HG03159 (cell line): ENCODE data around the gene ARAP1.
"Not testable (repeated sequence)": the region's sequence is repeated elsewhere in the genome, so short reads cannot be mapped to it uniquely, and the experiment has no call there.

Experiments
- ATAC-seq: cut with Tn5 transposase; IDR thresholded peaks from one replicate; pipeline ENCODE4 v1.9.1; 2021; ENCODE audit warnings: mild to moderate bottlenecking, moderate library complexity; ENCODE audit not compliant: unreplicated experiment

ARAP1 gene

GRCh38 chr11:72752088-72752914 is at the start of gene ARAP1:
TSS of gene ARAP1 (minus strand) at chr11:72752408. CDS start at chr11:72727128, 25,280 bp downstream.
- ATAC-seq = peak; percentile 60

DNA sequence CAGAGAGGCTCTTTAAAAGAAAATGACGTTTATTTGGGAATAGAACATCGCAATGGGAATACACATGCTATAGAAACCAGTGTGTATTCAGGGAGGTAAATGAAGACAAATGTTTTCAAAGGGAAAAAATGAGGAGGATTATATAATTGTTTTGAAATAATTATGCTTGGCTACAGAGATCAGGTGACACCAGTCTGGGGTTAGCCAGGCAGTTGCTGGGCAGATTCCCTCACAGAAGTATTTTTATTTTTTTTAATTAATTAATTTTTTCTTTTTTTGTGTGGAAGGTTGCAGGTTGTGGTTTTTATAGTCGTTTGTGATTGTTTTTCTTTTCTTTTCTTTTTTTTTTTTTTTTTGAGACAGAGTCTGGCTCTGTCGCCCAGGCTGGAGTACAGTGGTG is 47.2 kb upstream of the ARAP1 start:
- no peak for ATAC-seq

GRCh38 chr11:72798361-72798760 is 46.2 kb upstream of the ARAP1 start:
- ATAC-seq = no peak

- peak; percentile 86 for ATAC-seq
Measured at GRCh38 chr11:72793425-72794367, 41.5 kb upstream of the ARAP1 start, which contains the start of gene STARD10. TSS of gene STARD10 (minus strand) at chr11:72794047. CDS start at chr11:72781181, 12,866 bp downstream.

- no peak for ATAC-seq
Measured at GRCh38 chr11:72793076-72793424, 40.8 kb upstream of the ARAP1 start.

- ATAC-seq = no peak
Measured at GRCh38 chr11:72792437-72793021, 40.3 kb upstream of the ARAP1 start.

DNA sequence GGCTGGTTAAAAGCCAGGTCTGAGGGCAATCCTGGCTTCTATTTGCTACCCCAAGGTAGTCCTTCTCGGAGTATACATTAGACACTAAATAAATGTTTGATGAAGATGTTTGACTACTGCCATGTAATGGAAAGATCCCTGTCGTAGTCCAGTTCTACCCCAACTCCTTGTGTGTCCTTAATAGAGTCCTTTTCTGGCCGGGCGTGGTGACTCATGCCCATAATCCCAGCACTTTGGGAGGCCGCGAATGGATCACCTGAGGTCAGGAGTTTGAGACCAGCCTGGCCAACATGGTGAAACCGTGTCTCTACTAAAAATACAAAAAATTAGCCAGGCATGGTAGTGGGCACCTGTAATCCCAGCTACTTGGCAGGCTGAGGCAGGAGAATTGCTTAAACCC is 39.0 kb upstream of the ARAP1 start:
- ATAC-seq = not testable (repeated sequence)

GRCh38 chr11:72789493-72790131 is 37.4 kb upstream of the ARAP1 start:
- no peak for ATAC-seq

DNA sequence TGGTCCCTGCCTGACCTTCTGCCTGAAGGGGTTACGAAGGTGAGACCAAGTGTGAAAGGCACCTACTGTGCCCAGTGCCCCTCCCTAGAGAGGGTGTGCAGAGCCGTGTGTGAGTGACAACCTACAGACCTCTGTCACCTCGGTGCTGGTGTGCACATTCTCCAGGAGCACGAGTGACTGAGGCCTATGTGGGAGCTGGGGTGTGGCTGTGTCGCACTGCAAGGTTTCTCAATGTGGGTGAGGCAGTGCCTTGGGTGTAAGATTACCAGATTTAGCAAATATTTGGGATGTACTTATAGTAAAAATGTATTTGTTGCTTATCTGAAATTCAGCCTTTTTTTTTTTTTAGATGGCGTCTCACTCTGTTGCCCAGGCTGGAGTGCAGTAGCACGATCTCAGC is 36.0 kb upstream of the ARAP1 start:
- ATAC-seq = no peak

GRCh38 chr11:72787216-72788104 is 35.3 kb upstream of the ARAP1 start:
- ATAC-seq = no peak

DNA sequence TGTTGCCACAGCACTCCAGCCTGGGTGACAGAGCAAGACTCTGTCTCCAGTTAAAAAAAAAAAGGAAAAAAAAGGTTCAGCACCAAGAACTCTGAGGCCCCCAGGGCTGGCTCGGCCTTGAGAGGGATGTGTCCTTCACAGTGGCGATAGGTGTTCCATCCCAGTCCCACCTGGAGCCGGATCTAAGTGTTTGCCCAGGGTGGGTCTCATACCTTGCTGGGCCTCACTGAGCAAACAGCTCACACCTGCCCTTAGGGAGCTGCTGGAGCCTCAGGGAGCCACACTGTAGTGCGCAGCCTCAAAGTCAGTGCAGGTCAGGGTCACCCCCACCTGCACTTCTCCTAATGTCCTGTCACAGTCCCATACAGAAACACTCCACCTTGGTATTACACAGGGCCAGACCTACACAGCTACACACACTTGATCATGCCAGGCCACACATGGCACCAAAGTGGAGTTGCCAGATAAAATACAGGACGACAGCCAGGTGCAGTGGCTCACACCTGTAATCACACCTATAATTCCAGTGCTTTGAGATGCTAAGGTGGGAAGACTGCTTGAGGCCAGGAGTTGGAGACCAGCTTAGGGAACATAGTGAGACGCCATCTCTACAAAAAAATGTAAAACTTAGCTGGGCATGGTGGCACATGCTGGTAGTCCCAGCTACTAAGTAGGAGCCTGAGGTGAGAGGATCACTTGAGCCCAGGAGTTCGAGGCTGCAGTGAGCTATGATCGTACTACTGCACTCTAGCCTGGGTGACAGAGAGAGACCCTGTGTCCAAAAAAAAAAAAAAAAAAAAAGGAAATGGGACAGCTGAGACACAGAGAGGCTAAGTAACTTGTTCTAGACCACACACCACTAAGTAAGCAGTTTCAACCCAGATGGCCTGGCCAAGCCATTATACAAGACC is 34.4 kb upstream of the ARAP1 start:
- no peak for ATAC-seq

DNA sequence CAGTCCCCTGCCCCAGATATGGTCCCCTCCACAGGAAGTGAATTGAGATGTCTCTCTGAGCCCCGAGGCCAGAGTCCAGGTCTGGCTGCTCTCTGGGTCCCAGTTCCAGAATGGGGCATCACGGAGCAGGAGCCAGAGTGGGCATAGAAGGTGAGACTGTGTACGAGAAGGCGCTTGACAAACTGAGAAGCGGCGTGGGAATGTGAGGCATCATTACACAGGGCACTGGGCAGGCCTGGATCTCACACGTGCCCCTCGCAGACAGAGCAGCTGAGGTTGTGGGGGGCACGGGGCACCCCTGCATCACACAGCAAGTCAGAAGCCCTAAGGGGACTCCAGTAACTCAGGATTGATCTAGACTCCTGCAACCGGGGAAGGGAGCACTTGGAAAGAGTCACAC is 32.5 kb upstream of the ARAP1 start:
- no peak for ATAC-seq

- no peak for ATAC-seq
Measured at GRCh38 chr11:72783144-72783905, 31.1 kb upstream of the ARAP1 start.

GRCh38 chr11:72782081-72782920 is 30.1 kb upstream of the ARAP1 start:
- ATAC-seq = no peak

DNA sequence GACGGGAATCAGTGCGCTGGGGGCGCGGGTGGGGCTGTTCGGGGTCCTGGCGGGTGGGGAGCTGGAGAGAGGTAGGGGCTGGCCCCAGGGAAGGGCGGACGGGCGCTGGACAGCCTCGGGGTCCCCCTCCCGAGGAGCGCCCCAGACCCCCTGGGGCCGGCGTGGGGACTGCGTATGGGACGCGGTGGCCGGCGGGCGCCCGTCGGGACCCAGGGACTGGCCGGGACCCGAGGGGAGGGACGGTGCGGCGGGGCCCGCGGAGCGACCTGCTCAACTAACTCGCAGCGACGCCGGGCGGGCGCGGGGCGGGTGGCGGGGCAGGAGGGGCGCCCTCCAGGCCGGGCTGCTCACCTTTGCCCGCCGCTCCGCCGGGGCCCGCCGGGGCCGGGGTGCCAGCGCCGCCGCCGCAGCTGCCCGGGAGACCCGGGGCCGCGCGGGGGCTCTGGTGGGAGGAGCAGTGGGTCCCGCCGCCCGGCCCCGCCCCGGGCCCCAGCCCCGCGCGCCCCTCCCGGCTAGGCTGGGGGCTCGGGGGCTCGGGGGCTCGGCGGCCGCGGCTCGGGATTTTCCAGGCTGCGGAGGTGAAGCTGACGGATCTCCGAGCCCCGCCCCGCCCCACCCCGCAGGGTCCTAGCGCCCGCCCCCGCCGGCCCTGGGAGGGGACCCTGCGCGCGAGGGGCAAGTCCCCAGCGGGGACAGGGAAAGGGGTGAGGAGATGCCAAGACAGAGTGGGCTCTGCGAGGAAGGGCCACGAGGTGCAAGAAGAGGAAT is 29.3 kb upstream of the ARAP1 start:
- no peak for ATAC-seq

DNA sequence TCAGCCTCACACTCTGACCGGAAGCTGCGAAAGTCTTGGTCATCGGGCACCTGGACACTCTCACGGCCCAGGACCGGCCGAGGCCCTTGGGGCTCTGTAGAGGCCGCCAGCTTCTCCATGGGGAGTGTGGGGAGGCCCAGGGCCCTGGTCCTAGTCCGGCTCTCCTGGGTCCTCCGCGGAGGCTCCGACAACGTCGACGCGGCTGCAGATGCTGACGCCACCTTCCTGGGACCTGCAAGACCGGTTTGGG is 28.8 kb upstream of the ARAP1 start:
- no peak for ATAC-seq
